WTC11 (cell line): ENCODE data around the gene GDAP2. TPM values are rescaled to one million over a fixed set of nuclear protein-coding genes. Genes with fewer than 3 reads are reported as not detected.

Source experiments
- ATAC-seq: fragments of 200-7000 bp; cut with Tn5 transposase; 2 replicates; pipeline ENCODE4 v1.10.0; 2021; ENCODE audit warnings: mild to moderate bottlenecking, moderate library complexity
- CTCF ChIA-PET: fragments of 300-600 bp; sonication (Branson Sonifier 250); formaldehyde crosslinking; loops from one replicate; lab custom pipeline; 2021; ENCODE audit warnings: antibody characterized with exemption; lab: Charles Lee
- POLR2A ChIA-PET: fragments of 350-600 bp; sonication (Branson Sonifier 250); formaldehyde crosslinking; loops from one replicate; lab custom pipeline; 2021; ENCODE audit warnings: antibody characterized with exemption; lab: Charles Lee
- DNase-seq: peaks from one replicate; pipeline ENCODE4 v3.0.0; 2021; ENCODE audit warnings: low spot score
- H3K27ac Mint-ChIP-seq: 2 replicates; pipeline ENCODE4 v1.8.0; 2021; ENCODE audit warnings: mixed read lengths
- H3K27me3 Mint-ChIP-seq: 2 replicates; pipeline ENCODE4 v1.8.0; 2021; ENCODE audit warnings: low read depth, mild to moderate bottlenecking, moderate library complexity, mixed read lengths
- H3K36me3 Mint-ChIP-seq: 2 replicates; pipeline ENCODE4 v1.8.0; 2021; ENCODE audit warnings: mixed read lengths
- H3K4me1 Mint-ChIP-seq: 2 replicates; pipeline ENCODE4 v1.8.0; 2022; ENCODE audit warnings: mixed read lengths
- H3K4me3 Mint-ChIP-seq: 2 replicates; pipeline ENCODE4 v1.8.0; 2021; ENCODE audit warnings: mild to moderate bottlenecking, moderate library complexity, mixed read lengths
- H3K9me3 Mint-ChIP-seq: 2 replicates; pipeline ENCODE4 v1.8.0; 2021; ENCODE audit warnings: mixed read lengths
- ATF1 ChIP-seq: sonication (generic); formaldehyde crosslinking; IDR thresholded peaks from 2 replicates; pipeline ENCODE4 v1.8.1; 2023; ENCODE audit warnings: mild to moderate bottlenecking, moderate library complexity, missing genetic modification reagents
- CDX4 ChIP-seq: fragments of 250-450 bp; sonication (Bioruptor Pico); IDR thresholded peaks from 2 replicates; pipeline ENCODE4 v1.9.0; 2021; ENCODE audit warnings: moderate library complexity, mild to moderate bottlenecking, inconsistent platforms, borderline replicate concordance
- E2F5 ChIP-seq: sonication (generic); formaldehyde crosslinking; IDR thresholded peaks from 2 replicates; pipeline ENCODE4 v1.8.1; 2022; ENCODE audit warnings: mild to moderate bottlenecking, moderate library complexity, missing genetic modification reagents
- FOXJ3 ChIP-seq: sonication (generic); formaldehyde crosslinking; IDR thresholded peaks from 2 replicates; pipeline ENCODE4 v1.9.0; 2021; ENCODE audit warnings: missing genetic modification reagents, mild to moderate bottlenecking, borderline replicate concordance
- FOXP4 ChIP-seq: sonication (generic); formaldehyde crosslinking; IDR thresholded peaks from 2 replicates; pipeline ENCODE4 v1.8.0; 2022; ENCODE audit warnings: mild to moderate bottlenecking, missing genetic modification reagents
- GABPB1 ChIP-seq: sonication (generic); formaldehyde crosslinking; IDR thresholded peaks from 2 replicates; pipeline ENCODE4 v1.8.1; 2023; ENCODE audit warnings: mild to moderate bottlenecking, missing genetic modification reagents
- JUN ChIP-seq: sonication (generic); formaldehyde crosslinking; IDR thresholded peaks from 2 replicates; pipeline ENCODE4 v1.8.0; 2023; ENCODE audit warnings: mild to moderate bottlenecking, missing genetic modification reagents
- PRDM15 ChIP-seq: sonication (generic); formaldehyde crosslinking; IDR thresholded peaks from 2 replicates; pipeline ENCODE4 v1.8.0; 2022; ENCODE audit warnings: missing genetic modification reagents
- RORB ChIP-seq: fragments of 250-450 bp; sonication (Bioruptor Pico); IDR thresholded peaks from 2 replicates; pipeline ENCODE4 v1.9.0; 2021; ENCODE audit warnings: mild to moderate bottlenecking
- SOX15 ChIP-seq: fragments of 250-450 bp; sonication (Bioruptor Pico); IDR thresholded peaks from 2 replicates; pipeline ENCODE4 v1.9.0; 2021; ENCODE audit warnings: mild to moderate bottlenecking
- SP1 ChIP-seq: sonication (generic); formaldehyde crosslinking; conservative IDR thresholded peaks from 2 replicates; pipeline ENCODE4 v1.8.1; 2022; ENCODE audit warnings: missing genetic modification reagents
- TCF7 ChIP-seq: sonication (generic); formaldehyde crosslinking; IDR thresholded peaks from 2 replicates; pipeline ENCODE4 v1.8.0; 2022; ENCODE audit warnings: mild to moderate bottlenecking, low read depth, missing genetic modification reagents, moderate library complexity
- USF1 ChIP-seq: sonication (generic); formaldehyde crosslinking; IDR thresholded peaks from 2 replicates; pipeline ENCODE4 v1.8.0; 2022; ENCODE audit warnings: mild to moderate bottlenecking, missing genetic modification reagents
- ZBTB21 ChIP-seq: sonication (generic); formaldehyde crosslinking; IDR thresholded peaks from 2 replicates; pipeline ENCODE4 v1.8.1; 2023; ENCODE audit warnings: mild to moderate bottlenecking, missing genetic modification reagents, borderline replicate concordance
- ZNF232 ChIP-seq: sonication (generic); formaldehyde crosslinking; IDR thresholded peaks from 2 replicates; pipeline ENCODE4 v1.8.0; 2022; ENCODE audit warnings: mild to moderate bottlenecking, missing genetic modification reagents
- ZNF263 ChIP-seq: sonication (generic); formaldehyde crosslinking; IDR thresholded peaks from 2 replicates; pipeline ENCODE4 v1.8.1; 2022; ENCODE audit warnings: low read depth, mild to moderate bottlenecking, moderate library complexity, missing genetic modification reagents
- ZNF512 ChIP-seq: sonication (generic); formaldehyde crosslinking; IDR thresholded peaks from 2 replicates; pipeline ENCODE4 v1.8.1; 2022; ENCODE audit warnings: missing genetic modification reagents, borderline replicate concordance
- total RNA-seq: library from RNA; stranded (reverse); gene quantifications from 3 replicates; pipeline ENCODE4 v1.2.3, GENCODE V29; 2021

Gene GDAP2
- total RNA-seq, 1 experiment from 2014 or later, result 22.4 TPM

- no peak for TF ChIP-seq FOXP4 (CRISPR knock-in tag)
- TF ChIP-seq SP1, result no peak
- TF ChIP-seq FOXJ3, result no peak
- no peak for TF ChIP-seq ATF1 (CRISPR knock-in tag)
- no peak for TF ChIP-seq ZNF512 (CRISPR knock-in tag)
- no peak for TF ChIP-seq TCF7 (CRISPR knock-in tag)
- TF ChIP-seq USF1 (CRISPR knock-in tag), result no peak
- no peak for TF ChIP-seq RORB (CRISPR knock-in tag)
- no peak for DNase-seq
- Mint-ChIP-seq H3K27ac (peak overlapping the region; percentile 69; the same call in 1 of the 2 replicates), H3K36me3 (no peaks in the 10 kb centered on the region), H3K9me3 (no peaks in the 10 kb centered on the region), H3K4me3 (no peak overlapping the region), H3K4me1 (peaks cover 19% of the 10 kb centered on the region), H3K27me3 (no peaks in the 10 kb centered on the region)
- ChIA-PET POLR2A (interaction anchor here (0.6 kb wide), 1 partner anchor 1770 kb away, joined by 4 read pairs; no protein-coding TSS in a partner anchor), CTCF (no interaction called here)
- ATAC-seq, result no peak
These were observed 38.5 kb upstream of the GDAP2 start for GRCh38 chr1:117967881-117968280.

GRCh38 chr1:117967477-117967876 lies 38.1 kb upstream of the GDAP2 start:
- H3K27me3 Mint-ChIP-seq, result no peaks in the 10 kb centered on the region
- ATAC-seq, result peak; percentile 78

GRCh38 chr1:117964290-117965038 lies 35.0 kb upstream of the GDAP2 start:
- Mint-ChIP-seq H3K27ac (no peak overlapping the region; the same call in 1 of the 2 replicates), H3K36me3 (peaks cover 6% of the 10 kb centered on the region; the same call in 1 of the 2 replicates), H3K9me3 (no peaks in the 10 kb centered on the region), H3K27me3 (no peaks in the 10 kb centered on the region), H3K4me1 (peaks cover 12% of the 10 kb centered on the region), H3K4me3 (no peak overlapping the region)
- DNase-seq (no peak), ATAC-seq (no peak)
- ChIA-PET CTCF (no interaction called here), POLR2A (no interaction called here)
- no peak for TF ChIP-seq SOX15 (CRISPR knock-in tag)
- TF ChIP-seq PRDM15 (CRISPR knock-in tag), result no peak
- no peak for TF ChIP-seq FOXP4 (CRISPR knock-in tag)
- no peak for TF ChIP-seq ZNF263 (CRISPR knock-in tag)
- TF ChIP-seq E2F5, result no peak
- no peak for TF ChIP-seq ZNF512 (CRISPR knock-in tag)
- TF ChIP-seq GABPB1 (CRISPR knock-in tag), result no peak

More at GRCh38 chr1:117967477-117967876, 38.1 kb upstream of the GDAP2 start:
- peak overlapping the region; percentile 69 for H3K27ac Mint-ChIP-seq
- CTCF ChIA-PET, result no interaction called here
- POLR2A ChIA-PET, result interaction anchor here (0.6 kb wide), 1 partner anchor 1770 kb away, joined by 4 read pairs; no protein-coding TSS in a partner anchor
- no peaks in the 10 kb centered on the region for H3K9me3 Mint-ChIP-seq
- peaks cover 19% of the 10 kb centered on the region for H3K4me1 Mint-ChIP-seq
- no peak overlapping the region for H3K4me3 Mint-ChIP-seq
- no peaks in the 10 kb centered on the region for H3K36me3 Mint-ChIP-seq
- no peak for DNase-seq
- TF ChIP-seq JUN (CRISPR knock-in tag), result no peak
- TF ChIP-seq SOX15 (CRISPR knock-in tag), result no peak
- TF ChIP-seq SP1, result no peak
- TF ChIP-seq ZNF232 (CRISPR knock-in tag), result no peak
- TF ChIP-seq ZBTB21 (CRISPR knock-in tag), result no peak
- no peak for TF ChIP-seq CDX4
